AG09319 (cell line): ENCODE measurements around the gene WIF1.

ENCODE experiments used
- DNase-seq: peaks from one replicate; pipeline ENCODE4 v3.0.0-alpha.2; 2010; ENCODE audit warnings: low read depth; ENCODE audit errors: extremely low read depth
- TF ChIP-seq, protein P1 (sequence below): IDR thresholded peaks from 2 replicates; pipeline ENCODE4 v1.5.1; 2011; ENCODE audit warnings: low read depth, mild to moderate bottlenecking, inconsistent platforms, low read length, moderate library complexity

Gene WIF1

DNA sequence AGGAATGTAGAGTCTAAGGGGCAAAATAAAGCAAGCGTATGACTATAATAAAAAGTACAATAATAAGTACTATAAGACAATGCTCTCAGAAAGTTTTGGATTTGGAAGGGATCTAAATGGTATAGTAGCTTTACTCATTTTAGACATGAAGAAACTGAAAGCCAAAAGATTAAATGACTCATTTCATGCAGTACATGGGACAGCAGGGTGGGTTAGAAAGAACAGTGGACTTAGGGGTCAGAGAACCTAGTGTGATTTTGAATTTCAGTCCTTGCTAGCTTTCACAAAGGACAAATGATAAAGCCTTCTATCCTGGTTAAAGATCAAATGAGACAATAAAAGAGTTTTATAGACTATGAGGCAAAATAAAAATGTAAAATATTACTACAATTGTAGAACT is 41.5 kb upstream of the WIF1 start:
- TF ChIP-seq, protein P1, sequence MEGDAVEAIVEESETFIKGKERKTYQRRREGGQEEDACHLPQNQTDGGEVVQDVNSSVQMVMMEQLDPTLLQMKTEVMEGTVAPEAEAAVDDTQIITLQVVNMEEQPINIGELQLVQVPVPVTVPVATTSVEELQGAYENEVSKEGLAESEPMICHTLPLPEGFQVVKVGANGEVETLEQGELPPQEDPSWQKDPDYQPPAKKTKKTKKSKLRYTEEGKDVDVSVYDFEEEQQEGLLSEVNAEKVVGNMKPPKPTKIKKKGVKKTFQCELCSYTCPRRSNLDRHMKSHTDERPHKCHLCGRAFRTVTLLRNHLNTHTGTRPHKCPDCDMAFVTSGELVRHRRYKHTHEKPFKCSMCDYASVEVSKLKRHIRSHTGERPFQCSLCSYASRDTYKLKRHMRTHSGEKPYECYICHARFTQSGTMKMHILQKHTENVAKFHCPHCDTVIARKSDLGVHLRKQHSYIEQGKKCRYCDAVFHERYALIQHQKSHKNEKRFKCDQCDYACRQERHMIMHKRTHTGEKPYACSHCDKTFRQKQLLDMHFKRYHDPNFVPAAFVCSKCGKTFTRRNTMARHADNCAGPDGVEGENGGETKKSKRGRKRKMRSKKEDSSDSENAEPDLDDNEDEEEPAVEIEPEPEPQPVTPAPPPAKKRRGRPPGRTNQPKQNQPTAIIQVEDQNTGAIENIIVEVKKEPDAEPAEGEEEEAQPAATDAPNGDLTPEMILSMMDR, result no peak
- no peak for DNase-seq

DNA sequence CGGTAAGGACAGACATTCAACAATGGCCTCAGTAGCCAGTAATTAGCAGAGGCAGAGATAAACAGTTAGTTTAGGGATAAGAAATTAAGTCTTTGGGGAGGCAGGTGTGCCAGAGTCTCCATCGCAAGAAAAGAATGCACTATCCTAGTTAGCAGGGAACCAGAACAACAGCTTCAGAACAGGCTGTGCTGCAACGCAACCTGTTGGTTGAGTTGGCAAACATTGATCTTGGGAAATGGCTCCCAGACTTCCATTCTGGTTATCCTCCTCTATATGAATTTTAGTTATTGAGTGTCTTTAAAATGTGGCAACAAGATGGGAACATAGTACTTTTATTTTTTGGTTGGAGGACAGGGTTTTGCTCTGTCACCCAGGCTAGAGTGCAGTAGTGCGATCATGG is 36.0 kb upstream of the WIF1 start:
- TF ChIP-seq, protein P1, result no peak
- DNase-seq, result no peak

DNA sequence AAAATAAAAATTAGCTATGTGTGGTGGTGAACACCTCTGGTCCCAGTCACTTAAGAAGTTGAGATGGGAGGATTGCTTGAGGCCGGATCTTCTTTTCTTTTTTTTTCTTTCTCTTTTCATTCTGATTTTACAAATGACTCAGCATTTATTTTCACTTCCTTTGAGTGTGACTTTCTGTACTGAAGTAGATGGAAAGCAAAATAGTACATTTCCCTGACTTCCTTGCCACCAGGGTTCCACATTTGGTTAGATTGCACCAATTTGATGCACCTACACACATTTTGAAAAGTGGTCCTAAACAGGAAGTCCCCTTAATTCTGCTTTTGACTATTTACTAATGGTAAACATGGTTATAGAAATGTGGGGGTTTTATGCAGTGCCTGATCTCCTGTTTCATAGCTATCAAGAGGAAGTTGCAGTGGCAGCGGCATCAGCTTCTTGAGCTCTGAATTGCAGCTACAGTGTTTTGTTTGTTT is 35.3 kb upstream of the WIF1 start:
- TF ChIP-seq, protein P1, result no peak
- DNase-seq, result no peak

DNA sequence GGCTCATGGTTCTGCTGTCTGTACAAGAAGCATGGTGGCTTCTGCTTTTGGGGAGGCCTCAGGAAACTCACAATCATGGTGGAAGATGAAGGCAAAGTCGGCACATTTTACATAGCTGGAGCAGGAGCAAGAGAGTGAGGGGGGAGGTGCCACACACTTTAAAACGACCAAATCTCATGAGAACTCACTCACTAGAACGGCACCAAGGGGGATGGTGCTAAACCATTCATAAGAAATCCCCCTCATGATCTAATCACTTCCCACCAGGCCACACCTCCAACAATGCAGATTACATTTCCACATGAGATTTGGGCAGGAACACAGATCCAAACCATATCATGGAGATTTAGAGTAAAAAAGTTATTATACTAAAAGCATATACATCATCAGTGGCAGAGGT is 34.7 kb upstream of the WIF1 start:
- TF ChIP-seq, protein P1, result no peak

DNA sequence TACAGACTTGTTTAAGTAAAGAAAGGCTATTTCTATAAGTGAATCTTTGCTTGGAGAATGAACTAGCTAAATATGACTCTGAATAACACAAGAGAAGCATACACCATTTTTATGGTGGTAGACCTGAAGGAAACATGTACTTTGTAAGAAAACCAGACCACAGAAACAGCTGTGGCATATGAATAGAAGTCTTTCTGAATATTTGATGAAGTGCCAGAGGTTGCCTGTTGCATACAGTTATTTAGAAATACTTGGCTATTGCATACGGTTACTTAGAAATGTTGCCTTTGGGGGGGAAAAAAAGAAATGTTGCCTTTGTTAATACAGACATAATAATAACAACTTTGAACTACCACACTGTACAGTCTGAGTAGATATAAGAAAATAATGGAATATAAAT is 31.5 kb upstream of the WIF1 start:
- TF ChIP-seq, protein P1, result no peak
- DNase-seq, result no peak

More for the DNA sequence above, 34.7 kb upstream of the WIF1 start:
- no peak for DNase-seq

DNA sequence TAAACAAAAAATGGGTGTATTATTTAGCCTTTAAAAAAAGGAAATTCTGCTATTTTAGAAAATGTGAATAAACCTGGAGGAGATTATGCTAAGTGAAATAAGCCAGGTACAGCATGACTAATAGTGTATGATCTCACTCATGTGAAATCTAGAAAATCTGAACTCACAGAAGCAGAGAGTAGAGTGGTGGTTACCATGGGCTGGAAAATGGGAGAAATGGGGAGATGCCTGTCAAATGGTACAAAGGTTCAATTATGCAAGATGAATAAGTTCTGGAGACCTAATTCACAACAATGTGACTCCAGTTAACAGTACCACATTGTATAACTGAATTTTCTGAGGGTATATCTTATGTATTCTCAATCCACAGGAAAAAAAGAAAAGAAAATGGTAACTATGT is 30.9 kb upstream of the WIF1 start:
- TF ChIP-seq, protein P1, result no peak
- DNase-seq, result no peak

DNA sequence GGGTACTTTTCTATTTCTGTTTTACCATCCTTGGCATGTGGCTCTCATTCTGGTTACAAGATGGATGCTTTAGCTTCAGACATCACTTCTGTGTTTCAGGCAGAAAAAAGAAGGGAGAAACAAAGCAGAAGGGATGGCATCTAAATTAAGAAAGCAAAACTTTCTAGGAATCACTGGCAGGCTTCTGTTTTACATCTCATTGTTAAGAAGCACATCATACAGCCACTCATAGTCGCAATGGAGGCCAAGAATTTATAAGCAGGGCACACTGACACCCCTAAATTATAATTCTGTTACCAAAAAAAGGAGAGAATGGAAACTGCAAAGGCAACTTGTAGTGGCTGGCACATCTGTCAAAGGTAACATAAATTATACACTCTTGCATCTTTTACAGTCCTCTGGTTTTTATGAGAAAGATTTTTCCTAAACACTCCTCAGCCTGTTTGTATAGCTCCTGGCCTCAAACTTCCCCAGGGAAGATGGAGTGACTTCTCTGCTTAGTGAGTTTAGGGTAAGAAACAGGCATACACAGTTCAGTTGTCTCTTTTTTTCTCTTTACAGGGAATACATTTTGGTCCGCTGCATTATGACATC is 26.3 kb upstream of the WIF1 start:
- TF ChIP-seq, protein P1, result no peak

More for the DNA sequence above, 26.3 kb upstream of the WIF1 start:
- no peak for DNase-seq
